ENCODE results near the gene PYROXD2. TPM values are rescaled to one million over a fixed set of nuclear protein-coding genes. Genes with fewer than 3 reads are reported as not detected.

The PYROXD2 gene
- total RNA-seq, 5 donors from 2014 or later (not counting 1 experiment from before 2014, with no cell fraction given), result 16.4 to 27.5 (median 20.0) TPM

GRCh38 chr10:98404571-98405359, 10.2 kb downstream of the PYROXD2 start:
- Histone ChIP-seq H3K4me3 (ENCODE audit: control insufficient read depth in 1 of 2, extremely low read depth in 1 of 2, low read length in 1 of 2) (no peak overlapping the region), H3K27me3 (replicated peaks in 1 of 2; ENCODE audit: control insufficient read depth in 2 of 2, extremely low read depth in 1 of 2, insufficient read depth in 2 of 2, low read length in 1 of 2) (no peaks in the 10 kb centered on the region), H3K9me3 (no peaks in the 10 kb centered on the region), H3K4me1 (ENCODE audit: control insufficient read depth in 1 of 2, extremely low read depth in 1 of 2, insufficient read depth in 2 of 2, low read length in 2 of 2) (peaks cover 0 to 5% of the 10 kb centered on the region in 2 experiments), H3K27ac (ENCODE audit: low read length) (no peak overlapping the region), H3K36me3 (ENCODE audit: control insufficient read depth in 2 of 2, extremely low read depth in 1 of 2, insufficient read depth in 1 of 2, low read length in 1 of 2) (peaks cover 0 to 4% of the 10 kb centered on the region in 2 donors)
- Mint-ChIP-seq H3K36me3 (peaks cover 29% of the 10 kb centered on the region), H3K4me3 (no peak overlapping the region), H3K9me3 (no peaks in the 10 kb centered on the region), H3K27ac (no peak overlapping the region), H3K4me1 (peaks cover 0 to 4% (median 3%) of the 10 kb centered on the region in 3 donors), H3K27me3 (no peaks in the 10 kb centered on the region)
- DNase-seq, result no peak
- ChIA-PET CTCF (no interaction called here), POLR2A (no interaction called here)
- 83% methylated on average over 4 of the region's 8 CpGs for WGBS (ENCODE audit: insufficient coverage)
- no peak for ATAC-seq (replicated peaks in 1 of 4)

GRCh38 chr10:98403812-98404504, 11.0 kb downstream of the PYROXD2 start:
- Histone ChIP-seq H3K27me3 (replicated peaks in 1 of 2; ENCODE audit: control insufficient read depth in 2 of 2, extremely low read depth in 1 of 2, insufficient read depth in 2 of 2, low read length in 1 of 2) (no peaks in the 10 kb centered on the region), H3K4me3 (ENCODE audit: control insufficient read depth in 1 of 2, extremely low read depth in 1 of 2, low read length in 1 of 2) (no peak overlapping the region), H3K9me3 (no peaks in the 10 kb centered on the region), H3K36me3 (ENCODE audit: control insufficient read depth in 2 of 2, extremely low read depth in 1 of 2, insufficient read depth in 1 of 2, low read length in 1 of 2) (peaks cover 0 to 7% of the 10 kb centered on the region in 2 donors), H3K27ac (ENCODE audit: low read length) (no peak overlapping the region), H3K4me1 (ENCODE audit: control insufficient read depth in 1 of 2, extremely low read depth in 1 of 2, insufficient read depth in 2 of 2, low read length in 2 of 2) (peaks cover 0 to 3% of the 10 kb centered on the region in 2 experiments)
- no peak overlapping the region for H3K27ac Mint-ChIP-seq
- DNase-seq, result no peak
- peaks cover 29% of the 10 kb centered on the region for H3K36me3 Mint-ChIP-seq
- no peak for ATAC-seq (replicated peaks in 1 of 4)
- no peaks in the 10 kb centered on the region for H3K27me3 Mint-ChIP-seq
- POLR2A ChIA-PET, result no interaction called here
- CTCF ChIA-PET, result interaction anchor here in 1 of 2 donors (1.1 kb wide), 1 partner anchor 12 kb away, joined by 3 read pairs; no protein-coding TSS in a partner anchor
- no peak overlapping the region for H3K4me3 Mint-ChIP-seq
- H3K9me3 Mint-ChIP-seq, result no peaks in the 10 kb centered on the region
- 65% methylated on average over 4 of the region's 7 CpGs for WGBS (ENCODE audit: insufficient coverage)
- H3K4me1 Mint-ChIP-seq, result peaks cover 0 to 4% (median 3%) of the 10 kb centered on the region in 3 donors

- no peak overlapping the region for H3K27ac ChIP-seq (ENCODE audit: low read length)
- WGBS (ENCODE audit: insufficient coverage), result 98% methylated on average over 21 of the region's 23 CpGs
- H3K9me3 Mint-ChIP-seq, result no peaks in the 10 kb centered on the region
- H3K4me3 Mint-ChIP-seq, result no peak overlapping the region
- no peaks in the 10 kb centered on the region for H3K27me3 Mint-ChIP-seq
- H3K4me1 ChIP-seq (ENCODE audit: control insufficient read depth in 1 of 2, extremely low read depth in 1 of 2, insufficient read depth in 2 of 2, low read length in 2 of 2), result peaks cover 0 to 3% of the 10 kb centered on the region in 2 experiments
- H3K4me1 Mint-ChIP-seq, result peaks cover 0 to 4% (median 3%) of the 10 kb centered on the region in 3 donors
- ChIA-PET CTCF (interaction anchor here in 1 of 2 donors (1.1 kb wide), 1 partner anchor 12 kb away, joined by 3 read pairs; no protein-coding TSS in a partner anchor), POLR2A (no interaction called here)
- H3K4me3 ChIP-seq (ENCODE audit: control insufficient read depth in 1 of 2, extremely low read depth in 1 of 2, low read length in 1 of 2), result no peak overlapping the region
- H3K27me3 ChIP-seq (replicated peaks in 1 of 2; ENCODE audit: control insufficient read depth in 2 of 2, extremely low read depth in 1 of 2, insufficient read depth in 2 of 2, low read length in 1 of 2), result no peaks in the 10 kb centered on the region
- H3K27ac Mint-ChIP-seq, result no peak overlapping the region
- no peak for ATAC-seq (replicated peaks in 1 of 4)
- no peak for DNase-seq
- H3K9me3 ChIP-seq, result no peaks in the 10 kb centered on the region
- peaks cover 29% of the 10 kb centered on the region for H3K36me3 Mint-ChIP-seq
- H3K36me3 ChIP-seq (ENCODE audit: control insufficient read depth in 2 of 2, extremely low read depth in 1 of 2, insufficient read depth in 1 of 2, low read length in 1 of 2), result peaks cover 0 to 7% of the 10 kb centered on the region in 2 donors
Measured at GRCh38 chr10:98402931-98403718, 11.9 kb downstream of the PYROXD2 start.

- Mint-ChIP-seq H3K4me1 (peaks cover 0 to 4% (median 3%) of the 10 kb centered on the region in 3 donors), H3K36me3 (peaks cover 29% of the 10 kb centered on the region), H3K27me3 (no peaks in the 10 kb centered on the region), H3K9me3 (no peaks in the 10 kb centered on the region), H3K4me3 (no peak overlapping the region), H3K27ac (no peak overlapping the region)
- H3K4me1 ChIP-seq (ENCODE audit: control insufficient read depth in 1 of 2, extremely low read depth in 1 of 2, insufficient read depth in 2 of 2, low read length in 2 of 2), result peaks cover 0 to 4% of the 10 kb centered on the region in 2 experiments
- no peak overlapping the region for H3K27ac ChIP-seq (ENCODE audit: low read length)
- ATAC-seq (replicated peaks in 1 of 4) (no peak), DNase-seq (no peak)
- POLR2A ChIA-PET, result no interaction called here
- no peak overlapping the region for H3K4me3 ChIP-seq (ENCODE audit: control insufficient read depth in 1 of 2, extremely low read depth in 1 of 2, low read length in 1 of 2)
- H3K36me3 ChIP-seq (ENCODE audit: control insufficient read depth in 2 of 2, extremely low read depth in 1 of 2, insufficient read depth in 1 of 2, low read length in 1 of 2), result peaks cover 0 to 7% of the 10 kb centered on the region in 2 donors
- H3K9me3 ChIP-seq, result no peaks in the 10 kb centered on the region
- 93% methylated on average over 6 of the region's 7 CpGs for WGBS (ENCODE audit: insufficient coverage)
- CTCF ChIA-PET, result no interaction called here
- no peaks in the 10 kb centered on the region for H3K27me3 ChIP-seq (replicated peaks in 1 of 2; ENCODE audit: control insufficient read depth in 2 of 2, extremely low read depth in 1 of 2, insufficient read depth in 2 of 2, low read length in 1 of 2)
Measured at GRCh38 chr10:98402478-98402877, 12.5 kb downstream of the PYROXD2 start.

GRCh38 chr10:98400482-98400881, 14.5 kb downstream of the PYROXD2 start:
- Mint-ChIP-seq H3K4me3 (no peak overlapping the region), H3K9me3 (no peaks in the 10 kb centered on the region), H3K27ac (no peak overlapping the region), H3K27me3 (no peaks in the 10 kb centered on the region), H3K4me1 (peaks cover 0 to 4% (median 3%) of the 10 kb centered on the region in 3 donors), H3K36me3 (peaks cover 38% of the 10 kb centered on the region)
- no peak overlapping the region for H3K27ac ChIP-seq (ENCODE audit: low read length)
- 91% methylated on average over 1 of the region's 2 CpGs for WGBS (ENCODE audit: insufficient coverage)
- H3K27me3 ChIP-seq (replicated peaks in 1 of 2; ENCODE audit: control insufficient read depth in 2 of 2, extremely low read depth in 1 of 2, insufficient read depth in 2 of 2, low read length in 1 of 2), result no peaks in the 10 kb centered on the region
- no peaks in the 10 kb centered on the region for H3K9me3 ChIP-seq
- H3K36me3 ChIP-seq (ENCODE audit: control insufficient read depth in 2 of 2, extremely low read depth in 1 of 2, insufficient read depth in 1 of 2, low read length in 1 of 2), result peaks cover 5 to 18% of the 10 kb centered on the region in 2 donors
- ChIA-PET CTCF (no interaction called here), POLR2A (no interaction called here)
- peaks cover 0 to 8% of the 10 kb centered on the region in 2 experiments for H3K4me1 ChIP-seq (ENCODE audit: control insufficient read depth in 1 of 2, extremely low read depth in 1 of 2, insufficient read depth in 2 of 2, low read length in 2 of 2)
- no peak for ATAC-seq (replicated peaks in 1 of 4)
- H3K4me3 ChIP-seq (ENCODE audit: control insufficient read depth in 1 of 2, extremely low read depth in 1 of 2, low read length in 1 of 2), result no peak overlapping the region
- DNase-seq, result no peak

- POLR2A ChIA-PET, result no interaction called here
Measured at GRCh38 chr10:98399784-98400183, 15.2 kb downstream of the PYROXD2 start.

More at GRCh38 chr10:98399784-98400183, 15.2 kb downstream of the PYROXD2 start:
- Mint-ChIP-seq H3K36me3 (peaks cover 45% of the 10 kb centered on the region), H3K9me3 (no peaks in the 10 kb centered on the region), H3K27ac (no peak overlapping the region), H3K27me3 (no peaks in the 10 kb centered on the region), H3K4me1 (peaks cover 0 to 4% (median 3%) of the 10 kb centered on the region in 3 donors), H3K4me3 (no peak overlapping the region)
- CTCF ChIA-PET, result no interaction called here
- DNase-seq (no peak), ATAC-seq (replicated peaks in 1 of 4) (no peak)
- no peak overlapping the region for H3K27ac ChIP-seq (ENCODE audit: low read length)
- no peak overlapping the region for H3K4me3 ChIP-seq (ENCODE audit: control insufficient read depth in 1 of 2, extremely low read depth in 1 of 2, low read length in 1 of 2)
- WGBS (ENCODE audit: insufficient coverage), result 90% methylated on average over 9 of the region's 9 CpGs
- peaks cover 5 to 21% of the 10 kb centered on the region in 2 donors for H3K36me3 ChIP-seq (ENCODE audit: control insufficient read depth in 2 of 2, extremely low read depth in 1 of 2, insufficient read depth in 1 of 2, low read length in 1 of 2)
- no peaks in the 10 kb centered on the region for H3K27me3 ChIP-seq (replicated peaks in 1 of 2; ENCODE audit: control insufficient read depth in 2 of 2, extremely low read depth in 1 of 2, insufficient read depth in 2 of 2, low read length in 1 of 2)
- H3K9me3 ChIP-seq, result no peaks in the 10 kb centered on the region
- peaks cover 0 to 15% of the 10 kb centered on the region in 2 experiments for H3K4me1 ChIP-seq (ENCODE audit: control insufficient read depth in 1 of 2, extremely low read depth in 1 of 2, insufficient read depth in 2 of 2, low read length in 2 of 2)
